GM21529 (cell line): ENCODE measurements around the gene FAM136A.
"Not testable (repeated sequence)": the region's sequence is repeated elsewhere in the genome, so short reads cannot be mapped to it uniquely, and the experiment has no call there.

ENCODE experiments used
- ATAC-seq: cut with Tn5 transposase; IDR thresholded peaks from one replicate; pipeline ENCODE4 v1.9.1; 2021; ENCODE audit not compliant: unreplicated experiment

Gene FAM136A

DNA sequence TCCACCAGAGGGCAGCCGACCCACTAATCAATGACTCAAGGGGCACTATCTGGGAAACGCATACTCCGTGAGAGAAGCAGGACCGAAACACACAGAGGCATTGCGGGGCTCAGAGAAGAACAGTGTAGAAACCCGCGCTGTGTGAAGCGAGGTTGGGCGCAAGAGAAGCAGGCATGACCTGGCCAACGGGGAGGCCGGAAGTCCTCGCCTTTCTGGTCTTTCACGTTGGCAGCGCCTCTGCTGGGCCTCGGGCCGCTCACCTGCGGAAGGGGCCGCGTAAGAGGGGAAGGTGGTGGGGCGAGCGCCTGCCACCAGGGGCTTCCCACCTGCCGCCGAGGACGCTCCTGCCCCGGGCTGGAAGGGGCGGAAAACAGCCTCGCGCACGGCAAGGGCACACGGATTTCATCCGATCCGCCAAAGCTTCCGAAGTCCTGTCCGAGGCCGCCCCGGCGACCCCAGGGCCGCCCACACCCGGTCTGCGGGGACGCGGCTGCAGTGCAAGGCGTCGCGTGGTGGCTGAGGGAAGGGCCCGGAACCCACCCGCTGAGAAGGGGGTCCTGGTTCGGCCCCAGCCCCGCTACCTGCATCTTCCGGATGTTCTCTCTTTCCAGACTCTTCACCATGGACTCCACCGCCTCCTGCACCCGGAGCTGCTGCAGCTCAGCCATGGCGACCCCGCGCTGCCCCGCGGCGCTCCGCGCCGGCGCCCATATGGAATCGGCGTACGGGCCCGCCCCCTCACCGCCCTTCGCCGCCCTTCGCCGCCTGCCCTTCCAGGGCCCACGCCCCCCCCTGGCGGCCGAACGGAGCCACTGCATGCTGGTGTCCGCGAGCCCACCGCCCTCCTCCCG is at the start of gene FAM136A:
TSS of gene FAM136A (minus strand) at position 724 of the 851 bp plus-strand sequence. CDS start at position 668, 56 bp downstream.
- peak; percentile 79 for ATAC-seq

GRCh38 chr2:70349921-70350685 is 48.2 kb upstream of the FAM136A start:
- no peak for ATAC-seq

DNA sequence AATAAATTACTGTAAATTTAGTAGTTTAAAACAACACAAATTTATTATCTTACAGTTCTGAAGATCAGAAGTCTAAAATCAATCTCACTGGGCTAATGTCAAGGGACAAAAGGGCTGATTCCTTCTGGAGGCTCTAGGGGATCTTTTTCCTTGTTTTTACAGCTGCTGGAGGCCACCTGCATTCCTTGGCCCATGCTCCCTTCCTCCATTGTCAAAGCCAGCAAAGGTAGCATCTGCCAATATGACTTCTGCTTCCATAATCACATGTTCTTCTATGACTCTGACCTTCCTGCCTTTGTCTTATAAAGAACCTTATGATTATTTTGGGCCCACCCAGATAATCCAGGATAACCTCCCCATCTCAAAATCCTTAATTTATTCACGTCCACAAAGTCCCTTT is 46.0 kb upstream of the FAM136A start:
- ATAC-seq = no peak

GRCh38 chr2:70344195-70344594 is 42.3 kb upstream of the FAM136A start:
- no peak for ATAC-seq

GRCh38 chr2:70341477-70341765 is 39.6 kb upstream of the FAM136A start:
- ATAC-seq = no peak

DNA sequence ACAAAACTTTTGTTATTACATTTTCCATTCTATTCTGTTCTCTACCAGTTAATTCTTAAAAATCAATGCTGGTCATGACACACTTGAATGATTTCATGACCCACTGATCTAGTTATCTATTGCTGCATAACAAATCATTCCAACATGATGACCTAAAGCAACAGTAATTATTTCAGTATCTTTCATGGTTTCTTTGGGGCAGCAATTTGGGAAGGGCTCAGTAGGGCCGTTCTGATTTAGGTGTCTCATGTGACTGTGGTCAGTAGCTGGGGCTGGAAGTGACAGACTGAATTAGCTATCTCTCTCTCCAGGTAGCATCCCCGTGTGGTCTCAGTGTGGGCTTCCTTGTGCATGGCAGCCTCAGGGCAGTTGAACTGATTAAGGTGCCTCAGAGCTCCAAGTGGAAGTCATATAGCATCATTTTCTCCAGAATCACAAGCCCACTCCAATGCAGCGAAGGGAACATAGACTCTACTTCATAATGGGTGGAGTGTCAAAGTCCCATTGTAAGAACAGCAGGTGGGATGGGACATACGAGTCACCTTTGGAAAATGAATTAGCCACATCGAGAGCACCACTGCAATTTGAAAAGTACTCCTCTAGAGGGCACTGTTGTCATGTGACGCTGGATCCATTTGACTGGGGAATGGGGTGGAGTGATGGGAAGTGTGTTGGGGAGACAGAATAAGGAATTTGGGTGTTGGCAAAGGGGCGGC is 39.1 kb upstream of the FAM136A start:
- no peak for ATAC-seq

DNA sequence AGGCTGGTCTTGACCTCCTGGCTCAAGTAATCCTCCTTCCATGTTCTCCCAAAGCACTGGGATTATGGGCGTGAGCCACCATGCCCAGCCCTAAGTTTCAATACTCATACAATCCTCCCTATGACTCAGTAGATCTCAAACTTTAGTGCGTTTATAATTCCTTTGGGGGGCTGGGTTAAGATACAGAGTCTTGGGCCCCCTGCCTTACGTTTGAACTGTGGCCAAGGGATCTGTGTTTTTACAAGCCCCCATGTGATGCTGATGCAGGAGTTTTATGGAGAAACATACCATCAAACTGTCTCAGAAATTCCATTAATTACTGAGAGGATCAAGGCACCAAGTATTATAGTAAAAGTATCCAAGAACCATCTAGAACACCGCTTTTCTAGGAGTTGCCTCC is 38.2 kb upstream of the FAM136A start:
- ATAC-seq = no peak

- no peak for ATAC-seq
Observed at GRCh38 chr2:70336552-70336951, 34.7 kb upstream of the FAM136A start.

GRCh38 chr2:70331012-70331411 is 29.1 kb upstream of the FAM136A start:
- ATAC-seq = no peak

GRCh38 chr2:70330476-70330875 is 28.6 kb upstream of the FAM136A start:
- no peak for ATAC-seq

DNA sequence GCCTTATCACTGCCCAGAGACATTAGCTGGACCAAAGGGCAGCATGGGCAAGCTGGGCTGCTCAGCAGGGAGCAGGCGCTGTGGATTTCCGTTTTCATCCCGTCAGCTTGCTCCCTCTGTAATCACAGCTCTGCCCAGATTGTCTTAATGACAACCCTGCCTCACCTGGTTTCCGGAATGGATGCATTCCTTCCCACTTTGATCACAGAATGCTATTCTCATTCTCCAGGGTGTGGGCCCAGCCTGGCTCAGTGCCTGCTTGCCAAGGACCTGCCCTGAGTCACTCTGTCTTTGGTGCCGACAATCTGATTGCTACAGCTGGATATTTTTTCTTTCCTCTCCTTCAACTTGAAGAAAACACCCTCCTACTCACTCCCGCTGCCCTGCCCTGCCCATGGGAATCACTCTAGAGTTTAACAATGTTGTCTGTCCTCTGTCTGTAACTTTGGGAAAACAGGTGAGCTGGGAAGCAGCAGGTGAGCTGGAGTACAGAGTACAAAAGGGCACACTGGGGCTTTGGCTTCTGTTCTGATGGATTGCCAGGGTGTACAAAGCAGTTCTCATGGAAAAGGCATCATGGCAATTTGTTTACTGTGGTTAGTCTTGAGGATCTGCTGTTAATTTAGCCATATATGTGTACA is 27.2 kb upstream of the FAM136A start:
- ATAC-seq = no peak

DNA sequence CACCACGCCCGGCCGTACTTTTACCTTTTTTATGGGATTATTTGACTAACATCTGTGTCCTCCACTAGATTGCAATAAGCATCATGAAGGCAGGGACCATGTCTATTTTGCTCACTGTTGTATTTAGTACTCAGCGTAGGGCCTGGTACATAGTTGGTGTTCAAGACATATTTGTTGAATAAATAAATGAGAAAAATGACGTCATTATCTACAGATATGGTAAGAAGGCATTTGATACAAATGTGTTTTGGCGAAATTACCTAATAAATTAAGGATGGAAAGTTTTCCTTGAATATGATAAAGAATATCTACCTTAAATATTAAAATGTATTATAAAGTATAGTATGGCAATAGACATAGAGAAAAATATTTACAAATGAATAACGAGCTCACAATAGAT is 24.0 kb upstream of the FAM136A start:
- ATAC-seq = no peak

- ATAC-seq = no peak
Observed at GRCh38 chr2:70322518-70322917, 20.7 kb upstream of the FAM136A start.

DNA sequence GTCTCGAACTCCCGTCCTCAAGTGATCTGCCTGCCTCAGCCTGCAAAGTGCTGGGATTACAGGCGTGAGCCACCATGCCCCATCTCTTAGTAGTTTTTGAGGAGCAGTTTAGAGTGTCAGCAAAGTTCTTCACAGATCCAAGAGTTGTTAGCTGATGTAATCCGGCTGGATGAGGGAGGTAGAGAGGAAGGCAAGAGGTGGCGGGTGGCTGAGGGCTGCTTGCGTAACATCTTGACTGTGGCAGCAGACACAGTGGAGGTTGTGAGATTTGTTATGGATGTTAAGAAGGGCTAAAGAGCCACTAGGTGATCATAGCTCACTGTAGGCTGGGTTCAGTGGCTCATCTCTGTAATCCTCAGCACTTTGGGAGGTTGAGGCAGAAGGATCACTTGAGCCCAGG is 19.5 kb upstream of the FAM136A start:
- ATAC-seq = no peak

GRCh38 chr2:70314640-70315039 is 12.8 kb upstream of the FAM136A start:
- no peak for ATAC-seq

GRCh38 chr2:70312560-70312959 is 10.7 kb upstream of the FAM136A start:
- no peak for ATAC-seq

DNA sequence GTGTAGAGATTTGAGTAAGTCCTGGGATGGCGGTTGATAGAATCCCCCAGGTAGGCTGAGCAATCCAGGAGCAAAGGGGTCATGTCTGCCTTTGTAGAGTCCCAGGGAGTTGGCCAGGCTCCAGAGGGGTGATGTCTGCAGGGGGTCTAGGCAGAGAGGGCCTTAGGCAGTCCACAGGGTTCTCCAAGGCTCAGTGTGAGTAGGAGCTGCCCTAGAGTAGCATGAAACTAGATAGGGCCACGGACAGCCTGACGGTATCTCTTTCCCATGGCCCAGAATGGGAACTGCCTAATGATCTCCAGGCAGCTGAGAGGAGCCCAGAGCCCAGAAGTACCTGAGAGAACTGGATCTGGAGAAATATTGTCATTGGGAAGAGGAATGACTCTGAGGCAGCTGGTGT is 9.0 kb upstream of the FAM136A start:
- ATAC-seq = no peak

DNA sequence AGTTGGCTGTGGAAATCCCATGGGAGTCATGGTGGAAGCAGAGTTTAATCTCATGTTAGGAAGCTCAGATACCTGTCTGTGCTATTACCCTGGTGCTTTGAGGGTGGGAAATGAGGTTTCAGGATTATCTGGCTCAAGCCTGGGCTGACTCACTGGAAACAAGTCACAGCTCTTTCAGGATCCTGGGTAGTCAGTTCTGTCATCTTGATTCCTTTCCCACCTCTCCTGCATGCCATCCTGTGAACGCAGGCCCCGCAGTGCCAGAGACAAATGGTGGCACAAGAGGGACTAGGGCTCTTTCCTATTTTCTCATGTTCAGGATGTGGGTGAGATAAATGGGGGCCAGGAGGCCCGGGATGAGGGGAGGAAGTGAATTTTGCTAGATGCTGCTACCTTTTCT is 3.7 kb upstream of the FAM136A start:
- ATAC-seq = no peak

GRCh38 chr2:70304498-70304897 is 2.6 kb upstream of the FAM136A start:
- no peak for ATAC-seq

DNA sequence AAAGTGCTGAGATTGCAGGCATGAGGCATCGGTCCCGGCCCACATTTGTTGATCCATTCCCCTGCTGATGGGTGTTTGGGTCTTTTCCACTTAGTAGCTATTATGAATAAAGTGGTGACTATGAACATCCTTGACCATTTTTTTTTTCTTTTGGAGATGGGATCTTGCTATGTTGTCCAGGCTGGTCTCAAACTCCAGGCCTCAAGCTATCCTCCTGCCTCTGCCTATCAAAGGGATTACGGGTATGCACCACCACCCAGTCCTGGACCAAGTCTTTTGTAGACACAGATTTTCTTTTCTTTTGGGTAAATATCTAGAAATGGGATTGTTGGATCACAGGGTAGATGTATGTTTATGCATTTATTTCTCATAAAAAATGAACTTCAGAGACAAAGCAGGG is 1.3 kb upstream of the FAM136A start:
- no peak for ATAC-seq

- not testable (repeated sequence) for ATAC-seq
Observed at GRCh38 chr2:70302195-70302546, 304 bp upstream of the FAM136A start.
